Activated naive CD4-positive, alpha-beta T cell treated with anti-CD3 and anti-CD28 coated beads for 36 hours (primary cell): ENCODE measurements around the gene HNRNPU. TPM values are rescaled to one million over a fixed set of nuclear protein-coding genes. Genes with fewer than 3 reads are reported as not detected.

Experiments used
- CTCF ChIA-PET: fragments of 350-600 bp; sonication (Branson Sonifier 250); formaldehyde crosslinking; loops from one replicate; lab custom pipeline; 2021; ENCODE audit warnings: antibody characterized with exemption; lab: Charles Lee
- DNase-seq: peaks from one replicate; pipeline ENCODE4 v3.0.0-alpha.2; 2020
- H3K27ac Mint-ChIP-seq: one replicate; pipeline ENCODE4 v1.8.0; 2021; ENCODE audit warnings: mild to moderate bottlenecking, mixed read lengths
- H3K27me3 Mint-ChIP-seq: one replicate; pipeline ENCODE4 v1.8.0; 2021; ENCODE audit warnings: low read depth, mixed read lengths
- H3K36me3 Mint-ChIP-seq: one replicate; pipeline ENCODE4 v1.8.0; 2021; ENCODE audit warnings: low read depth, mixed read lengths
- H3K4me1 Mint-ChIP-seq: one replicate; pipeline ENCODE4 v1.8.0; 2021; ENCODE audit warnings: low read depth, mixed read lengths
- H3K4me3 Mint-ChIP-seq: one replicate; pipeline ENCODE4 v1.8.0; 2021; ENCODE audit warnings: mild to moderate bottlenecking, moderate library complexity, mixed read lengths
- H3K9me3 Mint-ChIP-seq: one replicate; pipeline ENCODE4 v1.8.0; 2021; ENCODE audit warnings: mixed read lengths
- intact Hi-C: fragments of 100-400 bp; cut with micrococcal nuclease; formaldehyde crosslinking; loops from one replicate; pipeline ENCODE4 v1.15.1; 2023
- total RNA-seq, 2 experiments: library from RNA; stranded (reverse); gene quantifications; one replicate each; pipeline ENCODE4 v1.2.3, GENCODE V29; 2021

The HNRNPU gene
- total RNA-seq, 2 experiments from 2014 or later = 331 to 338 TPM

DNA sequence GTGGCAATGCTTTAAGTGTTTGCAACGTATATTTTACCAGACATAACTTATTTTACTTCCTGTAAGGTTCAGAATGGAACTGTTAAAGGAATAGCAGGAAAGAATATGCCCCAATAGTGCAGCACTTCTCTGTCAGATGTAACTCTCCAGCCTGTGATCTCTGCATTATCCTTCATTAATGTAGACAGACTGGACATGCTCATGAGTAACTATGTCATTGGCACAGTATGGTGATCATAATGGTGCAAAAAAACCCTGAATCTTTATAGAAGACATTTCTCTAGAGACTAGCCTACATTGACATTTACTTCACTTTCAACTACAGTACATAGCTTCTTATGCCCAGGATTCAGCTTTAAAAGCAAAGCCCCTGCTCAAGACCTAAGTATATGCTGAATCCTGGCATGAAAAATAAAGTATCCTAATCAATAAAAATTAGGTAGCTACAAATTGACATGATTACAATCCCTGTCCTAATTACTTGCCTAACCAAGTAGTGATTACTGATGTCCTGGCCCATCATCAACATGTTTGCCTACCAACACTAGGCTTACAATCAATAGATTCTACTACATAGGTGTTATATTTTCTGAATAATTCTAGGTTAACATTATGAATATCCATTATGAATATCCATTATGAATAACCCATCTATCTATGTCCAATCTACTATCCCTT is 15.0 kb downstream of the HNRNPU start:
- Mint-ChIP-seq H3K4me3 (no peak overlapping the region), H3K4me1 (peaks cover 66% of the 10 kb centered on the region), H3K9me3 (no peaks in the 10 kb centered on the region), H3K27me3 (no peaks in the 10 kb centered on the region), H3K27ac (peak overlapping the region; percentile 36), H3K36me3 (peaks cover 62% of the 10 kb centered on the region)
- DNase-seq = no peak
- CTCF ChIA-PET = interaction anchor here (1.0 to 3.1 kb wide), 2 partner anchors 10 to 193 kb away, joined by 4 to 13 read pairs; no protein-coding TSS in a partner anchor
- intact Hi-C loops = no loop called here

- Mint-ChIP-seq H3K27me3 (no peaks in the 10 kb centered on the region), H3K36me3 (peaks cover 53% of the 10 kb centered on the region), H3K27ac (no peak overlapping the region), H3K4me3 (no peak overlapping the region), H3K9me3 (no peaks in the 10 kb centered on the region), H3K4me1 (peaks cover 63% of the 10 kb centered on the region)
- no peak for DNase-seq
- CTCF ChIA-PET = interaction anchor here (0.6 to 2.3 kb wide), 4 partner anchors 12 to 196 kb away, joined by 3 to 15 read pairs (median 4); no protein-coding TSS in a partner anchor
- intact Hi-C loops = no loop called here
Observed at GRCh38 chr1:244846653-244847052, 17.7 kb downstream of the HNRNPU start.

- CTCF ChIA-PET = interaction anchor here (1.2 kb wide), 1 partner anchor 198 kb away, joined by 4 read pairs; no protein-coding TSS in a partner anchor
- intact Hi-C loops = no loop called here
- Mint-ChIP-seq H3K4me1 (peaks cover 64% of the 10 kb centered on the region), H3K27me3 (no peaks in the 10 kb centered on the region), H3K27ac (peak overlapping the region; percentile 82), H3K9me3 (no peaks in the 10 kb centered on the region), H3K4me3 (no peak overlapping the region), H3K36me3 (peaks cover 54% of the 10 kb centered on the region)
- DNase-seq = no peak
Observed at GRCh38 chr1:244844155-244845121, 19.9 kb downstream of the HNRNPU start.

DNA sequence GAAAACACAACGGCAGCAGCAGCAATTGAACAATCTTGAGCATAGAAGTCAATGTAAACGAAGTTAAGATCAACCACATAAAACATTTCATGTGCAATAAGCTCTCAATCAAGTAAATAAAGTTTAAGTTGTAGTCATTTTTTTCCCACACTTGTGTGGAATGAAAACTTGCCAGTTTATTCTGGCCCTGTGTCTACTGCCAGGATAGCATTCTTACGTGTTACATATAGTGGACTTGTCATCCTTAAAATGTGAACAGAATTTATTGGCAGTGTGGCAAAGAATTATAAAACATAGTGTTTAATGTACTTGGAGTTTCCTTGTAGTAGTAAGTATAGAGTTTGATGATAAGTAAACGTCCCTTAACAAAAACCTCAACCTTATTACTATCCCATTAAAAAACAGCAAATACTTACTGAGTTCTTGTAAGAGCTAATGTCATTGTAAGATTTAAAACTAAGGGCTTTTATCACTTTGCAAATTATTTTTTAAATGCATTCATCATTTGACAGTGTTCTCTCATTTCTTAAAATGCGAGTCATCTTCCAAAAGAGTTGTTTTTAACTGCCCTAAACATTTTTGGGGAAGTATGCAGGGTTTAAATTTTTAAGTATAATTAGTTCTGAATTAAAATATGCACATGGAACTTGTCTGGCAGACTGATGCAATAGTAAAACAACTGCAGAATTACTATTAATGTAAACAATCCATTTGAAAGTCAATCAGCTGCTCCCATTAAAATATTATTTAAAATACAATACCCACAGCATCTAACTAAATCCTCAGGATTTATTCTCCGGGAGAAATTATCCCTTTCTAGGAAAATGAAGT is 21.0 kb downstream of the HNRNPU start:
- peaks cover 54% of the 10 kb centered on the region for H3K36me3 Mint-ChIP-seq

GRCh38 chr1:244841273-244841927 is 22.9 kb downstream of the HNRNPU start:
- Mint-ChIP-seq H3K27ac (no peak overlapping the region), H3K9me3 (no peaks in the 10 kb centered on the region), H3K27me3 (no peaks in the 10 kb centered on the region), H3K4me3 (no peak overlapping the region), H3K36me3 (peaks cover 45% of the 10 kb centered on the region), H3K4me1 (peaks cover 67% of the 10 kb centered on the region)
- intact Hi-C loops = no loop called here
- DNase-seq = no peak
- CTCF ChIA-PET = interaction anchor here (1.3 kb wide), 1 partner anchor 201 kb away, joined by 7 read pairs; no protein-coding TSS in a partner anchor

More for the DNA sequence above, 21.0 kb downstream of the HNRNPU start:
- Mint-ChIP-seq H3K9me3 (no peaks in the 10 kb centered on the region), H3K27ac (peak overlapping the region; percentile 82), H3K27me3 (no peaks in the 10 kb centered on the region), H3K4me3 (no peak overlapping the region), H3K4me1 (peaks cover 62% of the 10 kb centered on the region)
- no peak for DNase-seq
- CTCF ChIA-PET = interaction anchor here (1.2 kb wide), 1 partner anchor 199 kb away, joined by 4 read pairs; no protein-coding TSS in a partner anchor
- intact Hi-C loops = loop anchor here (1.0 kb wide), 1 partner anchor 8 kb away; the partner anchor contains the start of gene COX20

GRCh38 chr1:244840219-244840794 is 24.0 kb downstream of the HNRNPU start:
- H3K9me3 Mint-ChIP-seq = no peaks in the 10 kb centered on the region
- H3K36me3 Mint-ChIP-seq = peaks cover 43% of the 10 kb centered on the region
- H3K4me3 Mint-ChIP-seq = no peak overlapping the region
- no peaks in the 10 kb centered on the region for H3K27me3 Mint-ChIP-seq
- intact Hi-C loops = loop anchor here (1.0 kb wide), 1 partner anchor 8 kb away; no protein-coding TSS in a partner anchor
- CTCF ChIA-PET = interaction anchor here (0.6 to 1.6 kb wide), 5 partner anchors 19 to 202 kb away, joined by 3 to 7 read pairs (median 4); no protein-coding TSS in a partner anchor
- no peak for DNase-seq
- peak overlapping the region; percentile 68 for H3K27ac Mint-ChIP-seq
- peaks cover 60% of the 10 kb centered on the region for H3K4me1 Mint-ChIP-seq

DNA sequence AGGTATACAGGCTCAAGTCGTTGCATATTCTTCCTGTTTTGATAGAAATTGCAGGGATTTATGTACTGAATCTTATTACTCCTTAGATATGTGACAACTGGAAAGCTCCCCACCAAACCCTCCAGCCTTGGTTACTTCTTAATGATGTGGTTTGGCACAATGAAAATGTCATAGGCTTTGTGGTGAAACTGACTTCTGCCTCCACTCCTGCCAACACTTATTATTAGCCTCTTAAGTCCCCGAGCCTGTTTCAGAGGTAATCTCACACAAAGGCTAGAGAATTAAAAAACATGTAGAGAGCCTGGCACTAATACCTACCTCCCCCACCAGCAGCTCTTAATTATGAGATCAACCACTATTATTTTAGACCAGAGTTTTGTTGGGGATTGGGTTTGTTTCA is 24.7 kb downstream of the HNRNPU start:
- DNase-seq = no peak
- Mint-ChIP-seq H3K9me3 (no peaks in the 10 kb centered on the region), H3K36me3 (peaks cover 39% of the 10 kb centered on the region), H3K4me3 (no peak overlapping the region), H3K27me3 (no peaks in the 10 kb centered on the region), H3K27ac (peak overlapping the region; percentile 46), H3K4me1 (peaks cover 57% of the 10 kb centered on the region)
- CTCF ChIA-PET = interaction anchor here (0.6 to 1.6 kb wide), 3 partner anchors 20 to 203 kb away, joined by 3 to 5 read pairs (median 4); no protein-coding TSS in a partner anchor
- intact Hi-C loops = loop anchor here (1.0 to 10.0 kb wide), 4 partner anchors 9 to 1585 kb away; partner anchors contain the start of genes CEP170 and SDCCAG8

DNA sequence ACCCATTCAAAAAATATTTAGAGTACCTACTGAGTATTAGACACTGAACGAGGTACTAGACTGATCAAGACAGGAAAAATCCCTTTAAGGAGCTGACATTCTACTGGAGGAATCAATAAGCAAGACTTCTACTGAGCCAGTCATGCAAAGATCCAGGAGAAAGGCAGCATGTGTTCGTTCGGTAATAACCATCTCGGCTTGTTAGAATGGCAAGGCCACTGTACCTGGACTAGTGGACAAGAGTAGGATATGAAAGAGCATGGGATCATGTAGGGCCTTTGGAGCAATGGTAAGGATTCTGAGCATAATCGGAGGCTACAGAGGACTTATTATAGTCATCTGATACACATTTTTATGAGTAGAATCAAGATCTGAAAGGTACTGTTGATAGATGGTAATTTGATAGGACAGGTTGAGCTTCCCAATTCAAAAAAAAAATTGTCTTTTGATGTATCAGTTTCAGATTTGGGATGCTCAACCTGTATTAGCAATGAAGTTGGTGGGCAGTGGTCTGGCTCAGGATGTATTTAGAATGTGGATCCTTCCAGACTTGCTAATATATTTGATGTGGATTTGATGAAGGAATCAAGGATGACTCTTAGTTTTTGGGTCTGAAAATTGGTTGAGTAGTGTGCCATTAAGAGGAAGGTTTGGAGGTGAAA is 26.6 kb downstream of the HNRNPU start:
- Mint-ChIP-seq H3K36me3 (peaks cover 29% of the 10 kb centered on the region), H3K27me3 (no peaks in the 10 kb centered on the region), H3K4me3 (peak overlapping the region; percentile 17), H3K4me1 (peaks cover 47% of the 10 kb centered on the region), H3K27ac (peak overlapping the region; percentile 97), H3K9me3 (no peaks in the 10 kb centered on the region)
- CTCF ChIA-PET = interaction anchor here (0.6 to 1.6 kb wide), 4 partner anchors 20 to 149 kb away, joined by 3 to 5 read pairs (median 4); partner anchors contain the start of gene HNRNPU
- intact Hi-C loops = loop anchor here (5.0 to 10.0 kb wide), 3 partner anchors 1117 to 1583 kb away; partner anchors contain the start of genes CEP170 and SDCCAG8
- no peak for DNase-seq

DNA sequence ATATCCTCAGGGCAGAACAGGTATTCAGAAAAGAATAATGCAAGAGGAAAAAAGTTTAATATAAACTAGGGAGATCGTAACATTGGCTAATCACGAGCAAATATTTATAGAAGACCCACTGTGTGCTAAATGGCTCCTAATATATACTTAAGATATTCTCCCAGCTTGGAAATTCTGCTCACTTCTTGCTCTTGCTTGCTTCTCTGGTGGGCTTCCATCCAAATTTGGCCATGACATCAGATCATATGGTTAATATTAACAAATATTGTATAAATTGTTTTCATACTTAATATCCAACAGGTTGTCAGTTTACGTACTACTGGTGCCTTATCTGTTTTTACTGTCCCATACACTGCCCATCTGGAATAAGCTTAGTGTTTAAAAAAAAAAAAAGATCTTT is 27.8 kb downstream of the HNRNPU start:
- CTCF ChIA-PET = interaction anchor here (0.8 to 2.1 kb wide), 5 partner anchors 12 to 206 kb away, joined by 4 to 10 read pairs (median 4); no protein-coding TSS in a partner anchor
- Mint-ChIP-seq H3K9me3 (no peaks in the 10 kb centered on the region), H3K36me3 (peaks cover 26% of the 10 kb centered on the region), H3K27me3 (no peaks in the 10 kb centered on the region), H3K4me1 (peaks cover 41% of the 10 kb centered on the region), H3K4me3 (peak overlapping the region; percentile 94), H3K27ac (peak overlapping the region; percentile 97)
- intact Hi-C loops = loop anchor here (5.0 to 10.0 kb wide), 3 partner anchors 1118 to 1582 kb away; partner anchors contain the start of genes CEP170 and SDCCAG8
- DNase-seq = no peak

- Mint-ChIP-seq H3K4me3 (peak overlapping the region; percentile 94), H3K27me3 (no peaks in the 10 kb centered on the region), H3K36me3 (peaks cover 24% of the 10 kb centered on the region), H3K27ac (peak overlapping the region; percentile 97), H3K4me1 (peaks cover 40% of the 10 kb centered on the region), H3K9me3 (no peaks in the 10 kb centered on the region)
- CTCF ChIA-PET = interaction anchor here (0.8 to 2.1 kb wide), 7 partner anchors 12 to 206 kb away, joined by 3 to 10 read pairs (median 4); partner anchors contain the start of gene HNRNPU
- DNase-seq = no peak
- intact Hi-C loops = loop anchor here (5.0 to 10.0 kb wide), 3 partner anchors 1119 to 1581 kb away; partner anchors contain the start of genes CEP170 and SDCCAG8
Observed at GRCh38 chr1:244836135-244836521, 28.2 kb downstream of the HNRNPU start.
